ENCODE data around the gene SLC9A3. TPM values are rescaled to one million over a fixed set of nuclear protein-coding genes. Genes with fewer than 3 reads are reported as not detected.
"Not testable (repeated sequence)": the region's sequence is repeated elsewhere in the genome, so short reads cannot be mapped to it uniquely, and the experiment has no call there.

Gene SLC9A3
- total RNA-seq, 4 donors from 2014 or later, result 4.8 to 701 (median 183) TPM

DNA sequence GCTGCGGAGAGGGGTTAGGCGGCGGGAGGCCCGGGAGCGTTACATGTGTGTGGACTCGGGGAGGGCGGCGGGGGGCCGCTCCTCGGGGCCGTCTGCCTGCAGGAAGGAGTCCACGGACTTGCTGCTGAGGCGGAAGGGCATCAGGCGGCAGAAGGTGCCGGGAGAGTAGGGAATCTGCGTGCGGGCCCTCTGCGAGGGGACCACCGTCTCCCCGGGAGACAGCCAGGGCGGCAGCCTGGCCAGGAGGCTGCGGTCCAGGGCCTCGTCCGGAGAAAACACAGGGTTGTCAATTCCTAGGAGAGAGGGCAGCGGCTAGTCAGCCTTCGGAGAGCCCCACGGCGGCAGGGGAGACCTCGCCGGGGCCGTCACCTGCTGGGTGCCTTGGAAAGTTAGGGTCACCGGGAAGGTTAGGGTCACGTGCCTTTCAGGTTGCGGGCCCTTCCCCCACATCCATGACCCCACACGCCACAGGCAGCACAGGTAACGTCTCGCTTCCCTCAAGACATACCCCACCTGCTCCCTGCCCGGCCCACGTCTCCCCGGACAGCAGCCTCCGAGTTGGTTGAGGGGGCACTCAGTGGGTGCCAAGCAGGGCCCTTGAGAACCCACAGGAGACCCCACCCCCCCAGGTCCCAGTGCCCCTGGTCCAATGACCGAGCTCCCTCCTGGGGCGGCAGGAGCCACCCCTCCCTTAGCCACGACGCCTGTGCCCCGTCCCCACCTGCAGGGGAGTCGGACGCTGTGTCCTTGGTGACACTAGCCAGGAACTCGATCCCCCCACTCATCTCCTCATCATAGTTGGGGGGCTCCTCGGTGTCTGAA is 49.2 kb downstream of the SLC9A3 start:
- 17% methylated on average over 50 of the region's 50 CpGs; no CpG with 5 or more reads in 1 of the 2 donors for WGBS, 2 donors (ENCODE audit: low coverage in 1 of 2)
- Histone ChIP-seq H3K9me3 (no peaks in the 10 kb centered on the region), H3K4me3 (peak overlapping the region in 1 of 4 donors; percentile 43), H3K4me1 (peaks cover 15 to 29% (median 23%) of the 10 kb centered on the region in 4 donors), H3K36me3 (no peaks in the 10 kb centered on the region), H3K27me3 (peaks cover 54% of the 10 kb centered on the region), H3K27ac (no peak overlapping the region)
- in situ Hi-C loops (cut with MboI; ENCODE audit: low pct_ligation_motif_present in 1 of 4, low pct_unique_long_range_greater_than_20kb in 1 of 4, low sequenced_read_pairs in 3 of 4) (no loop called here), intact Hi-C loops (cut with DNase I; ENCODE audit: low total_unique reads) (no loop called here)
- TF ChIP-seq, protein P1, sequence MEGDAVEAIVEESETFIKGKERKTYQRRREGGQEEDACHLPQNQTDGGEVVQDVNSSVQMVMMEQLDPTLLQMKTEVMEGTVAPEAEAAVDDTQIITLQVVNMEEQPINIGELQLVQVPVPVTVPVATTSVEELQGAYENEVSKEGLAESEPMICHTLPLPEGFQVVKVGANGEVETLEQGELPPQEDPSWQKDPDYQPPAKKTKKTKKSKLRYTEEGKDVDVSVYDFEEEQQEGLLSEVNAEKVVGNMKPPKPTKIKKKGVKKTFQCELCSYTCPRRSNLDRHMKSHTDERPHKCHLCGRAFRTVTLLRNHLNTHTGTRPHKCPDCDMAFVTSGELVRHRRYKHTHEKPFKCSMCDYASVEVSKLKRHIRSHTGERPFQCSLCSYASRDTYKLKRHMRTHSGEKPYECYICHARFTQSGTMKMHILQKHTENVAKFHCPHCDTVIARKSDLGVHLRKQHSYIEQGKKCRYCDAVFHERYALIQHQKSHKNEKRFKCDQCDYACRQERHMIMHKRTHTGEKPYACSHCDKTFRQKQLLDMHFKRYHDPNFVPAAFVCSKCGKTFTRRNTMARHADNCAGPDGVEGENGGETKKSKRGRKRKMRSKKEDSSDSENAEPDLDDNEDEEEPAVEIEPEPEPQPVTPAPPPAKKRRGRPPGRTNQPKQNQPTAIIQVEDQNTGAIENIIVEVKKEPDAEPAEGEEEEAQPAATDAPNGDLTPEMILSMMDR (IDR thresholded peaks at IDR 0.05), result no peak
- no peak for TF ChIP-seq POLR2AphosphoS5 (IDR thresholded peaks at IDR 0.05)
- TF ChIP-seq POLR2A (IDR thresholded peaks at IDR 0.05), result no peak
- no peak for TF ChIP-seq EP300 (IDR thresholded peaks at IDR 0.05; ENCODE audit: low read depth)
- no peak for DNase-seq

DNA sequence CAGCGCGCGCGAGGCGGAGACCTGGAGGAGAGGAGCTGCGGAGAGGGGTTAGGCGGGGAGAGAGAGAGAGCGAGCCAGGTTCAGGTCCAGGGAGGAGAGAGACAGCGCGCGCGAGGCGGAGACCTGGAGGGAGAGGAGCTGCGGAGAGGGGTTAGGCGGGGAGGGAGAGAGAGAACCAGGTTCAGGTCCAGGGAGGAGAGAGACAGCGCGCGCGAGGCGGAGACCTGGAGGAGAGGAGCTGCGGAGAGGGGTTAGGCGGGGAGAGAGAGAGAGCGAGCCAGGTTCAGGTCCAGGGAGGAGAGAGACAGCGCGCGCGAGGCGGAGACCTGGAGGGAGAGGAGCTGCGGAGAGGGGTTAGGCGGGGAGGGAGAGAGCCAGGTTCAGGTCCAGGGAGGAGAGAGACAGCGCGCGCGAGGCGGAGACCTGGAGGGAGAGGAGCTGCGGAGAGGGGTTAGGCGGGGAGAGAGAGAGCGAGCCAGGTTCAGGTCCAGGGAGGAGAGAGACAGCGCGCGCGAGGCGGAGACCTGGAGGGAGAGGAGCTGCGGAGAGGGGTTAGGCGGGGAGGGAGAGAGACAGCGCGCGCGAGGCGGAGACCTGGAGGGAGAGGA is 49.9 kb downstream of the SLC9A3 start:
- H3K36me3 ChIP-seq, result not testable (repeated sequence)

DNA sequence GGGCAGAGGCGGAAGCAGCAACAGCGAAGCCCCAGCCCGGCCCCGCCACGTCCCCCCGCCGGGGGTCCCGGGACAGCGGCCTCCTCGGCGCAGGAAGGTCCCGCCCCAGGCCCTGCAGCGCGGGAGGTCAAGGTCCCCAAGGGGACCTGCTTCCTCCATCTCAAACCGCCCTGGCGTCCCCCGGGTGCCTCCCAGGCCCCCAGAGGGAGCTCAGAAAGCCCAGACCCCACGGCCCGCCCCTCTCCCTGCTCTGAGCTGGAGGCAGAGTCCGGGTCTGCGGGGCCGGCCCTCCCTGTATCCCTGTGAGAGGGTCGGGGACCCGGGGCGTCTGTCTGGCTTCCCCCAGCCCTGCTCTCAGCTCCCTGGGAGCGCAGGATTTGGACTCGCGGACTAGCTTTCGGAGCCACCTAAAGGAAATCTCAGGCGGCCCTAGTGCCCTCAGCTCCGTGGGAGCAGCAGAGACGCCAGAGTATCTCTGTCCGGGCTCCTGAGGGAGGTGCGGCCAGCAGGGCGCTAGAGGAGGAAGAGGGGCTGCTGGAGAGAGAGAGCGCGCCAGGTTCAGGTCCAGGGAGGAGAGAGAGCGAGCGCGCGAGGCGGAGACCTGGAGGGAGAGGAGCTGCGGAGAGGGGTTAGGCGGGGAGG is 50.6 kb downstream of the SLC9A3 start:
- Histone ChIP-seq H3K4me3 (peak overlapping the region; percentile 70 to 96 (median 92)), H3K27ac (peak overlapping the region; percentile 79 to 89 (median 82)), H3K27me3 (peaks cover 40% of the 10 kb centered on the region), H3K9me3 (no peaks in the 10 kb centered on the region), H3K36me3 (no peaks in the 10 kb centered on the region), H3K4me1 (peaks cover 15 to 29% (median 23%) of the 10 kb centered on the region in 4 donors)
- in situ Hi-C loops (cut with MboI; ENCODE audit: low pct_ligation_motif_present in 1 of 4, low pct_unique_long_range_greater_than_20kb in 1 of 4, low sequenced_read_pairs in 3 of 4), result no loop called here
- 1% methylated on average over 19 of the region's 44 CpGs; no CpG with 5 or more reads in 1 of the 2 donors for WGBS, 2 donors (ENCODE audit: low coverage in 1 of 2)
- intact Hi-C loops (cut with DNase I; ENCODE audit: low total_unique reads), result no loop called here
- DNase-seq, result peak; percentile 44
- TF ChIP-seq POLR2AphosphoS5 (IDR thresholded peaks at IDR 0.05), result no peak

More for the DNA sequence above, 49.9 kb downstream of the SLC9A3 start:
- peaks cover 47% of the 10 kb centered on the region for H3K27me3 ChIP-seq
- DNase-seq; H3K27ac ChIP-seq; in situ Hi-C loops (cut with MboI; ENCODE audit: low pct_ligation_motif_present in 1 of 4, low pct_unique_long_range_greater_than_20kb in 1 of 4, low sequenced_read_pairs in 3 of 4); H3K9me3 ChIP-seq; intact Hi-C loops (cut with DNase I; ENCODE audit: low total_unique reads): not testable (repeated sequence)
- peaks cover 15 to 29% (median 23%) of the 10 kb centered on the region in 4 donors for H3K4me1 ChIP-seq
- H3K4me3 ChIP-seq, result peak overlapping the region in 3 of 4 donors; percentile 90 to 96 (median 93)
- 0 to 5% methylated on average over 4 to 5 of the region's 50 CpGs for WGBS, 2 donors (ENCODE audit: low coverage in 1 of 2)

DNA sequence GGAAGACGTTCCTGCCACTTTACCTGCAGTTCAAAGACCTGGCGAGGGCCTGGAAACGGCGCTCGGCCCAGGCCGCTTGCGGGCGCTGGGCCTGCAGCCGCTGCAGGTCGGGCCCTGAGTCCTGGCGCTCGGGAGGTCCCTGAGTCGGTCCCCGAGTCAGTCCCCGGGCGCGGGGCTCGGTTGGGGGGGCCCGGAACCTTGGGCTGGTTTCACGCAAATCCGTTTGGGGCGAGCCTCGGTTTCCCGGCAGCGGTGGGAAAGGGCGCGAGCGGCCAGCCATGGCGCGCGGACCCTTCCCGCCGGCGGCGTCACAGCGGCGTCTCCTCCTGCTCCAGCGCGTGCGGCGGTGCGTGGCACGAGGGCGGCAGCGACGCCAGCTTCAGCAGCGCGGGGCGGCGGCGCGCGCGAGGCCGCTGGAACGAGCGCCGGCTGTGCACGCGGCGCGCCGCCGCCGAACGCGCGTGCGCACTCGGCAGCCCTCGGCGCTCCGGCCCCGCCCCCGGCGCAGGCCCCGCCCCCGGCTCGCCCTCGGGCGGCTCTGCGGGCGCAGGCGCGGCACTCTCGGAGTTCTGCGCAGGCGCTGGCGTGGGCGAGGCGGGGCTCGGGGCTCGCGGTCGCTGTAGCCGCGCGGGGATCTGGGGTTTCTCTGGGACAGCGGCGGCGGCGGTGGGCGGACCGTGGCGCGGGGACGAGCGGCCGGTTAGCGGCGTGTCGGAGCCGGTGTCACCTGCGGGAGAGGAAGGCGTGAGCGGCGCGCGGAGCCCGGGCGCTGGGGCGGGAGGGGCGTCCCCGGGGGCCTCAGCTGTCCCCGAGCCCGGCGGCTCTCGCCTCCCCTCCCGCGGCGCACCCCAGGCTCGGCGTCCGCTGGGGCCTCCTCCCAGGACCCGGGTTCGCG is 51.3 kb downstream of the SLC9A3 start:
- TF ChIP-seq EP300 (IDR thresholded peaks at IDR 0.05; ENCODE audit: low read depth) (no peak), POLR2AphosphoS5 (IDR thresholded peaks at IDR 0.05) (peak; percentile 56 to 90 (median 77)), POLR2A (IDR thresholded peaks at IDR 0.05) (peak; percentile 51)
- TF ChIP-seq, protein P1 (IDR thresholded peaks at IDR 0.05), result no peak
- peak overlapping the region; percentile 84 to 89 (median 86) for H3K27ac ChIP-seq
- H3K27me3 ChIP-seq, result peaks cover 33% of the 10 kb centered on the region
- in situ Hi-C loops (cut with MboI; ENCODE audit: low pct_ligation_motif_present in 1 of 4, low pct_unique_long_range_greater_than_20kb in 1 of 4, low sequenced_read_pairs in 3 of 4), result no loop called here
- DNase-seq, result peak; percentile 85
- no peaks in the 10 kb centered on the region for H3K9me3 ChIP-seq
- H3K36me3 ChIP-seq, result no peaks in the 10 kb centered on the region
- peak overlapping the region; percentile 83 to 96 (median 92) for H3K4me3 ChIP-seq
- H3K4me1 ChIP-seq, result peaks cover 15 to 29% (median 23%) of the 10 kb centered on the region in 4 donors
- intact Hi-C loops (cut with DNase I; ENCODE audit: low total_unique reads), result no loop called here
- WGBS, 2 donors (ENCODE audit: low coverage in 1 of 2), result 0% methylated on average over 21 of the region's 137 CpGs; no CpG with 5 or more reads in 1 of the 2 donors

Measured in transverse colon (tissue), 4 donors.